RWPE2 (cell line): ENCODE data around the gene LIN7A.

Source experiments
- ATAC-seq: fragments of 200-7000 bp; cut with Tn5 transposase; 3 replicates; pipeline ENCODE4 v1.9.1; 2021; ENCODE audit warnings: low read depth
- DNase-seq: peaks from one replicate; pipeline ENCODE4 v3.0.0-alpha.2; 2020; ENCODE audit warnings: low spot score
- H3K27ac ChIP-seq: fragments of 450-650 bp; 2 replicates; pipeline ENCODE4 v1.5.1; 2017; ENCODE audit warnings: mild to moderate bottlenecking; ENCODE audit not compliant: poor library complexity, severe bottlenecking
- H3K27me3 ChIP-seq: fragments of 250-450 bp; sonication (Bioruptor Pico); 2 replicates; pipeline ENCODE4 v1.5.1; 2021; ENCODE audit warnings: mild to moderate bottlenecking, moderate library complexity; ENCODE audit not compliant: insufficient read depth, poor library complexity, severe bottlenecking
- H3K36me3 ChIP-seq: fragments of 250-450 bp; sonication (Bioruptor Pico); 2 replicates; pipeline ENCODE4 v1.5.1; 2020; ENCODE audit warnings: low read depth, mild to moderate bottlenecking, moderate library complexity
- H3K4me1 ChIP-seq: fragments of 250-450 bp; sonication (Bioruptor Pico); 2 replicates; pipeline ENCODE4 v1.5.1; 2021; ENCODE audit warnings: mild to moderate bottlenecking, moderate library complexity; ENCODE audit not compliant: insufficient read depth, poor library complexity, severe bottlenecking
- H3K4me3 ChIP-seq: fragments of 250-450 bp; sonication (Bioruptor Pico); 2 replicates; pipeline ENCODE4 v1.5.1; 2021; ENCODE audit warnings: mild to moderate bottlenecking, moderate library complexity; ENCODE audit not compliant: severe bottlenecking
- H3K9me3 ChIP-seq: fragments of 250-450 bp; sonication (Bioruptor Pico); 2 replicates; pipeline ENCODE4 v1.5.1; 2021; ENCODE audit warnings: mild to moderate bottlenecking, moderate library complexity; ENCODE audit not compliant: severe bottlenecking
- TF ChIP-seq, protein P1 (sequence below): fragments of 450-650 bp; IDR thresholded peaks from one replicate; pipeline ENCODE4 v1.5.1; 2017; ENCODE audit warnings: mild to moderate bottlenecking, moderate library complexity; ENCODE audit not compliant: poor library complexity, severe bottlenecking

The LIN7A gene

DNA sequence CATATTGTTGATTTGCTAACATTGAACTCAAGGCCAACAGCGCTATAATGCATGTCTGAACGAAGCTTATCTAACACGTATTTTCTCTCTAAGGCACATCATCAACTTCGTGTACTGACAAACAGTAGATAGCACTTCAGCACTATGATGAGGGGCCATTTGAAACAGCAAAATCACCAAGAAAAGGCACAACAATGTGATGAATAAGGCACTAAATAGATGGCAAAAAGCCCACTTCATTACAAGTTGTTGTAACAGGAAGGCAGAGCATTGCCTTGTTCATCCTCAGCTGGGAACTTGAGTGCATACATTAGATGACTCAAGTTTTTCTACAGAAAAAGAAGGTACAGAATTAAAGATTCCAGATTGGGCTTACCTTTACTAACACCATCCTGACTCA lies 75.2 kb downstream of the LIN7A start:
- ATAC-seq: no peak
- Histone ChIP-seq H3K27ac (no peak overlapping the region), H3K27me3 (no peaks in the 10 kb centered on the region), H3K4me3 (no peak overlapping the region), H3K9me3 (no peaks in the 10 kb centered on the region), H3K36me3 (no peaks in the 10 kb centered on the region), H3K4me1 (no peaks in the 10 kb centered on the region)
- TF ChIP-seq, protein P1, sequence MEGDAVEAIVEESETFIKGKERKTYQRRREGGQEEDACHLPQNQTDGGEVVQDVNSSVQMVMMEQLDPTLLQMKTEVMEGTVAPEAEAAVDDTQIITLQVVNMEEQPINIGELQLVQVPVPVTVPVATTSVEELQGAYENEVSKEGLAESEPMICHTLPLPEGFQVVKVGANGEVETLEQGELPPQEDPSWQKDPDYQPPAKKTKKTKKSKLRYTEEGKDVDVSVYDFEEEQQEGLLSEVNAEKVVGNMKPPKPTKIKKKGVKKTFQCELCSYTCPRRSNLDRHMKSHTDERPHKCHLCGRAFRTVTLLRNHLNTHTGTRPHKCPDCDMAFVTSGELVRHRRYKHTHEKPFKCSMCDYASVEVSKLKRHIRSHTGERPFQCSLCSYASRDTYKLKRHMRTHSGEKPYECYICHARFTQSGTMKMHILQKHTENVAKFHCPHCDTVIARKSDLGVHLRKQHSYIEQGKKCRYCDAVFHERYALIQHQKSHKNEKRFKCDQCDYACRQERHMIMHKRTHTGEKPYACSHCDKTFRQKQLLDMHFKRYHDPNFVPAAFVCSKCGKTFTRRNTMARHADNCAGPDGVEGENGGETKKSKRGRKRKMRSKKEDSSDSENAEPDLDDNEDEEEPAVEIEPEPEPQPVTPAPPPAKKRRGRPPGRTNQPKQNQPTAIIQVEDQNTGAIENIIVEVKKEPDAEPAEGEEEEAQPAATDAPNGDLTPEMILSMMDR: no peak
- DNase-seq: no peak

DNA sequence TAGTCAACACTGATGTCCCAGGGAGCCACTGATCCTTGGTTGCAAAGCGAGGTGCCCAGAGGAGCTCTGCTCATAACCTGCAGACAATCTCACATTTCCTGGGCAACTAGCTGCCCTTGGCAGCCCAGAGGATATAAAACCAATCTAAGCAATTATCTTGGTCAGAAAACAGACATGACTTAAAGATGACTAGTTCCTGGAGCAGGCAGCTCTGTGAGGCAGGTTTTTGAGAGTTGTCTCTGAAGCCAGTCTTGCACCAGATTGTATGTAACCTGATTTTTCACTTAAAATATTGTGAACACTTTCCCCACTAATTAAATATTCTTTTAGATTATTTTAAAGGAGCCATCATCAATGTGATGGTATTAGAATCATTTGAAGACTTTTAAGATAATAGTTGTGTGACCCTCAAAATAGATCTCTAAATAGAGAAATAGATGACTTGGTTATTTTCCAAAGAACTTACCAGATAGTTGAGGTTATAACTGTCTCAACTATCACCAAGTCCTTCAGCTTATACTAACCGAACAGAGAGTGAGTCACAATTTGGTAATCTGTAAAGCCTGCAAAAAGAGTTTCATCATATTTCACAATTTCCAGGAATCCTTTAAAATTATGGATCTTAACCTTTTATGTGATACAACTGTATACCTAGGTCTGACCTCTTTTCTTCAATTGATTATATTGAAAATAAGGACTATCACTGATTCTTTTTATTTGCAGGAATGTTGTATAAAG lies 75.9 kb downstream of the LIN7A start:
- no peaks in the 10 kb centered on the region for H3K4me1 ChIP-seq
- TF ChIP-seq, protein P1: no peak
- no peaks in the 10 kb centered on the region for H3K27me3 ChIP-seq
- DNase-seq: no peak
- H3K4me3 ChIP-seq: no peak overlapping the region
- H3K36me3 ChIP-seq: no peaks in the 10 kb centered on the region
- H3K9me3 ChIP-seq: no peaks in the 10 kb centered on the region
- no peak overlapping the region for H3K27ac ChIP-seq
- ATAC-seq: peak; percentile 40; the same call in 1 of the 3 replicates

DNA sequence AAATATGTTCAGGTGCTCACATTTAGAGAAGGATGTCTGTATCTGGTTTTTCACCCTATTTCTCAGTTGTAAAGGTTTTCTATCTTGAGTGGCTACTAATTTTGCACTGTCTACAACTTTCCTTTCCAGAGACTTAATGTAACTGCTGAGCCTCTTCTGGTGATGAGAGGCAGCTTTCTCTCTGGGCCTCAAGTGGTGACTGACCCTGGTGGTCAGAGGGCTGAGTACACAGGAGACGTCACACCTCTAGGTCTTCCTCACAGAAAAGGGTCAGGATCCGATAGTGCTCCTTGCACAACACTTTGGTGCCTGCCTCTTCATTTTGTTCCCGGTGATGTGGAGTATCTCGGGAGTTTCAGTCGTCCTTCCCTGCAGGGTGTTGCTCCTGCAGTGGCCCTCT lies 76.8 kb downstream of the LIN7A start:
- Histone ChIP-seq H3K27me3 (no peaks in the 10 kb centered on the region), H3K27ac (no peak overlapping the region), H3K4me3 (no peak overlapping the region), H3K36me3 (no peaks in the 10 kb centered on the region), H3K4me1 (no peaks in the 10 kb centered on the region), H3K9me3 (no peaks in the 10 kb centered on the region)
- no peak for DNase-seq
- ATAC-seq: no peak
- TF ChIP-seq, protein P1: no peak

DNA sequence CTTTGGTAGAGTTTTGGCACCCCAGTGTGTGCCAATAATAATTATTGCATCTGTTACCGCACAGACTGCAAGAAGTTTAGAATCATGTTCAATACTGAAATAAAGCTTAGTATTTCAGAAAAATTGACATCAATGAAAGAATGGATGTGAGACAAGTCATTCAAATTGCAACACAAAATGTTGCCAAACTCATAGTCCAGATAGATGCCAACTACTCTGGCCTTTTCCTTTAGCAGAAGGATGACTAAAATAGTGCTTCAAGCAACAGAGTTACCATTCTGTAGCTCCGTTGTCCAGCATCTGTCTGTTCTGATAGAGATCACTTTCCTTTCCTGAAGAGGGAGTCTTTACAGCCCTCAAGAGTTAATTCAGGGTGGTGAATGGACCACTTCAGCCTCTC lies 77.5 kb downstream of the LIN7A start:
- TF ChIP-seq, protein P1: no peak

DNA sequence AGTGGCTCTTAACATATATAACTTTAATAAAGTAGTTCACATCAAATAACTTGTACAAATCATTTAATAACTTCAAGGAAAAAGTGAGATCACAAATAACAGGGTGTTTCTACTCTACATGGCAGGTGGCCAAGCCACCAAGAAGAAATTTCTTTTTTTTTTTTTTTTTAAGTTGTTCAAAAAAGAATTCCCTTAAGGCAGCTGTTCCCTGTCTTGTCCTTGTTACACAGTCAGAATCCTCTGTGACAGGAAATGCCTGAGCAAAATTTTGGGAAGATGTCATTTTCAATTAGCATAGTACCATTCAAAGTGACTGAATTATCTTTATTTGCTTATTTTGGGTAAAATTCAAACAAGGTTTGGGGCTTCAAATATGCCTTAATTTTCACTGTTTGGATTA lies 79.4 kb downstream of the LIN7A start:
- Histone ChIP-seq H3K4me3 (no peak overlapping the region), H3K4me1 (no peaks in the 10 kb centered on the region), H3K27me3 (no peaks in the 10 kb centered on the region), H3K9me3 (no peaks in the 10 kb centered on the region), H3K36me3 (no peaks in the 10 kb centered on the region), H3K27ac (no peak overlapping the region)
- DNase-seq (no peak), ATAC-seq (no peak)
- TF ChIP-seq, protein P1: no peak

More for the DNA sequence above, 77.5 kb downstream of the LIN7A start:
- no peak overlapping the region for H3K4me3 ChIP-seq
- no peak overlapping the region for H3K27ac ChIP-seq
- DNase-seq: no peak
- H3K4me1 ChIP-seq: no peaks in the 10 kb centered on the region
- no peak for ATAC-seq
- no peaks in the 10 kb centered on the region for H3K9me3 ChIP-seq
- no peaks in the 10 kb centered on the region for H3K36me3 ChIP-seq
- H3K27me3 ChIP-seq: no peaks in the 10 kb centered on the region
